Measurements from ENCODE around the gene SPIRE1. TPM values are rescaled to one million over a fixed set of nuclear protein-coding genes. Genes with fewer than 3 reads are reported as not detected.

Gene SPIRE1
- total RNA-seq, 2 experiments from 2014 or later, result 0.19 to 2.4 TPM

GRCh38 chr18:12442946-12443345 is 215.0 kb downstream of the SPIRE1 start:
- Histone ChIP-seq H2AFZ (ENCODE audit: low read length) (no peak overlapping the region), H3K36me3 (ENCODE audit: insufficient read depth, low read length) (no peaks in the 10 kb centered on the region), H3K9me2 (ENCODE audit: insufficient read depth, low read length) (no peaks in the 10 kb centered on the region), H3K4me1 (ENCODE audit: insufficient read depth, low read length, poor library complexity, severe bottlenecking) (no peaks in the 10 kb centered on the region), H3K27ac (ENCODE audit: low read depth, low read length, poor library complexity, severe bottlenecking) (no peak overlapping the region), H3K9me3 (ENCODE audit: low read length) (no peaks in the 10 kb centered on the region), H3K4me2 (ENCODE audit: low read length) (no peak overlapping the region), H3K79me2 (ENCODE audit: insufficient read depth, low read depth, low read length) (no peaks in the 10 kb centered on the region), H3K4me3 (ENCODE audit: low read depth, low read length, poor library complexity, severe bottlenecking) (no peak overlapping the region), H4K20me1 (ENCODE audit: insufficient read depth, low read length) (no peaks in the 10 kb centered on the region)
- intact Hi-C loops (cut with micrococcal nuclease; ENCODE audit: unreplicated experiment), result no loop called here
- DNase-seq (ENCODE audit: low spot score), result no peak
- ChIA-PET POLR2A (no interaction called here), CTCF (ENCODE audit: unreplicated experiment) (no interaction called here)
- TF ChIP-seq CTCF (conservative IDR thresholded peaks at IDR 0.05; ENCODE audit: low read length) (no peak), EZH2phosphoT487 (IDR thresholded peaks at IDR 0.05; ENCODE audit: borderline replicate concordance, low read depth, low read length) (no peak)
- no TSS peak for BruUV-seq (replicated peaks)

- TF ChIP-seq EZH2phosphoT487 (IDR thresholded peaks at IDR 0.05; ENCODE audit: borderline replicate concordance, low read depth, low read length) (no peak), CTCF (conservative IDR thresholded peaks at IDR 0.05; ENCODE audit: low read length) (no peak)
- BruUV-seq (replicated peaks), result no TSS peak
- Histone ChIP-seq H3K9me2 (ENCODE audit: insufficient read depth, low read length) (no peaks in the 10 kb centered on the region), H4K20me1 (ENCODE audit: insufficient read depth, low read length) (no peaks in the 10 kb centered on the region), H3K4me1 (ENCODE audit: insufficient read depth, low read length, poor library complexity, severe bottlenecking) (no peaks in the 10 kb centered on the region), H3K4me3 (ENCODE audit: low read depth, low read length, poor library complexity, severe bottlenecking) (no peak overlapping the region), H3K4me2 (ENCODE audit: low read length) (no peak overlapping the region), H2AFZ (ENCODE audit: low read length) (no peak overlapping the region), H3K27ac (ENCODE audit: low read depth, low read length, poor library complexity, severe bottlenecking) (no peak overlapping the region), H3K79me2 (ENCODE audit: insufficient read depth, low read depth, low read length) (no peaks in the 10 kb centered on the region), H3K36me3 (ENCODE audit: insufficient read depth, low read length) (no peaks in the 10 kb centered on the region), H3K9me3 (ENCODE audit: low read length) (no peaks in the 10 kb centered on the region)
- intact Hi-C loops (cut with micrococcal nuclease; ENCODE audit: unreplicated experiment), result no loop called here
- ChIA-PET CTCF (ENCODE audit: unreplicated experiment) (no interaction called here), POLR2A (no interaction called here)
- no peak for DNase-seq (ENCODE audit: low spot score)
Measured at GRCh38 chr18:12441475-12442034, 216.4 kb downstream of the SPIRE1 start.

GRCh38 chr18:12438257-12438656 is 219.7 kb downstream of the SPIRE1 start:
- DNase-seq (ENCODE audit: low spot score), result no peak
- Histone ChIP-seq H3K4me1 (ENCODE audit: insufficient read depth, low read length, poor library complexity, severe bottlenecking) (no peaks in the 10 kb centered on the region), H3K36me3 (ENCODE audit: insufficient read depth, low read length) (peaks cover 7% of the 10 kb centered on the region; the same call in 1 of the 2 replicates), H3K9me2 (ENCODE audit: insufficient read depth, low read length) (no peaks in the 10 kb centered on the region), H4K20me1 (ENCODE audit: insufficient read depth, low read length) (no peaks in the 10 kb centered on the region), H3K4me3 (ENCODE audit: low read depth, low read length, poor library complexity, severe bottlenecking) (no peak overlapping the region), H3K4me2 (ENCODE audit: low read length) (no peak overlapping the region), H3K79me2 (ENCODE audit: insufficient read depth, low read depth, low read length) (no peaks in the 10 kb centered on the region), H3K27ac (ENCODE audit: low read depth, low read length, poor library complexity, severe bottlenecking) (no peak overlapping the region), H2AFZ (ENCODE audit: low read length) (no peak overlapping the region), H3K9me3 (ENCODE audit: low read length) (no peaks in the 10 kb centered on the region)
- ChIA-PET POLR2A (no interaction called here), CTCF (ENCODE audit: unreplicated experiment) (no interaction called here)
- no peak for TF ChIP-seq EZH2phosphoT487 (IDR thresholded peaks at IDR 0.05; ENCODE audit: borderline replicate concordance, low read depth, low read length)
- no peak for TF ChIP-seq CTCF (conservative IDR thresholded peaks at IDR 0.05; ENCODE audit: low read length)
- no TSS peak for BruUV-seq (replicated peaks)
- intact Hi-C loops (cut with micrococcal nuclease; ENCODE audit: unreplicated experiment), result no loop called here
